Tibial artery (tissue), 4 donors: ENCODE measurements around the gene DLG5.

Experiments
- DNase-seq, 2 donors: peaks; one replicate each; pipeline ENCODE4 v3.0.0-alpha.2; 2019
- H3K27ac ChIP-seq, 2 donors: fragments of 200-600 bp; sonication (generic) in 1 of 2; 1 replicate in 1 of 2; 2 replicates in 1 of 2; pipeline ENCODE4 v1.5.1; 2018 to 2019; ENCODE audit warnings: mild to moderate bottlenecking in 1 of 2
- H3K27me3 ChIP-seq, 2 donors: fragments of 200-600 bp; sonication (generic) in 1 of 2; one replicate each; pipeline versions ENCODE4 v1.5.1 to v1.6.0; 2016 to 2019
- H3K36me3 ChIP-seq, 3 donors: fragments of 200-600 bp; sonication (generic) in 2 of 3; one replicate each; pipeline ENCODE4 v1.5.1; 2016 to 2019; ENCODE audit warnings: mild to moderate bottlenecking in 2 of 3
- H3K4me1 ChIP-seq, 4 donors: fragments of 200-600 bp; sonication (generic) in 2 of 4; 1 replicate in 3 of 4; 2 replicates in 1 of 4; pipeline ENCODE4 v1.5.1; 2016 to 2019
- H3K4me3 ChIP-seq, 2 donors: fragments of 200-600 bp; sonication (generic) in 1 of 2; 1 replicate in 1 of 2; 2 replicates in 1 of 2; pipeline ENCODE4 v1.5.1; 2018 to 2019; ENCODE audit warnings: mild to moderate bottlenecking in 2 of 2
- H3K9me3 ChIP-seq, 3 donors: fragments of 200-600 bp; sonication (generic) in 1 of 3; one replicate each; pipeline ENCODE4 v1.5.1; 2016 to 2019
- CTCF ChIP-seq, 2 experiments: fragments of 200-600 bp in 1 of 2; fragments of 450-650 bp in 1 of 2; IDR thresholded peaks; one replicate each; pipeline ENCODE4 v1.5.1; 2017 to 2019; ENCODE audit warnings: antibody characterized with exemption in 2 of 2, mild to moderate bottlenecking in 1 of 2, moderate library complexity in 1 of 2
- intact Hi-C: fragments of 100-400 bp; cut with DNase I; formaldehyde crosslinking; loops from one replicate; pipeline ENCODE4 v1.15.0; 2023; ENCODE audit warnings: low total_unique reads

DLG5 gene

GRCh38 chr10:77940225-77940624 is 13.7 kb upstream of the DLG5 start:
- H3K9me3 ChIP-seq, result no peaks in the 10 kb centered on the region
- H3K36me3 ChIP-seq, result no peaks in the 10 kb centered on the region
- TF ChIP-seq CTCF (IDR thresholded peaks at IDR 0.05), result no peak
- intact Hi-C loops, result no loop called here
- H3K4me3 ChIP-seq, result no peak overlapping the region
- H3K4me1 ChIP-seq, result peaks cover 0 to 19% (median 12%) of the 10 kb centered on the region in 4 donors
- no peaks in the 10 kb centered on the region for H3K27me3 ChIP-seq
- no peak for DNase-seq
- no peak overlapping the region for H3K27ac ChIP-seq

- Histone ChIP-seq H3K4me1 (peaks cover 0 to 19% (median 12%) of the 10 kb centered on the region in 4 donors), H3K36me3 (no peaks in the 10 kb centered on the region), H3K4me3 (no peak overlapping the region), H3K9me3 (no peaks in the 10 kb centered on the region), H3K27ac (no peak overlapping the region), H3K27me3 (no peaks in the 10 kb centered on the region)
- DNase-seq, result peak; percentile 79 to 83
- intact Hi-C loops, result no loop called here
- TF ChIP-seq CTCF (IDR thresholded peaks at IDR 0.05), result no peak
Measured at GRCh38 chr10:77939561-77940001, 13.0 kb upstream of the DLG5 start.

- no peaks in the 10 kb centered on the region for H3K9me3 ChIP-seq
- DNase-seq, result no peak
- no peaks in the 10 kb centered on the region for H3K36me3 ChIP-seq
- no peak overlapping the region for H3K4me3 ChIP-seq
- no peak overlapping the region for H3K27ac ChIP-seq
- peaks cover 0 to 10% (median 4%) of the 10 kb centered on the region in 4 donors for H3K4me1 ChIP-seq
- TF ChIP-seq CTCF (IDR thresholded peaks at IDR 0.05), result no peak
- no peaks in the 10 kb centered on the region for H3K27me3 ChIP-seq
- intact Hi-C loops, result no loop called here
Measured at GRCh38 chr10:77936697-77937567, 10.4 kb upstream of the DLG5 start.

- Histone ChIP-seq H3K9me3 (no peaks in the 10 kb centered on the region), H3K27ac (no peak overlapping the region), H3K4me1 (peaks cover 0 to 8% (median 5%) of the 10 kb centered on the region in 4 donors), H3K4me3 (no peak overlapping the region), H3K27me3 (no peaks in the 10 kb centered on the region), H3K36me3 (no peaks in the 10 kb centered on the region)
- intact Hi-C loops, result no loop called here
- TF ChIP-seq CTCF (IDR thresholded peaks at IDR 0.05), result no peak
- no peak for DNase-seq
Measured at GRCh38 chr10:77932016-77932715, 5.6 kb upstream of the DLG5 start.

- DNase-seq, result no peak
- H3K4me1 ChIP-seq, result peaks cover 0 to 42% (median 23%) of the 10 kb centered on the region in 4 donors
- peak overlapping the region; percentile 67 to 73 for H3K4me3 ChIP-seq
- H3K36me3 ChIP-seq, result peaks cover 0 to 3% (median 0%) of the 10 kb centered on the region in 3 donors
- peak overlapping the region; percentile 78 to 87 for H3K27ac ChIP-seq
- TF ChIP-seq CTCF (IDR thresholded peaks at IDR 0.05), result no peak
- H3K27me3 ChIP-seq, result no peaks in the 10 kb centered on the region
- H3K9me3 ChIP-seq, result no peaks in the 10 kb centered on the region
- intact Hi-C loops, result loop anchor here (2.0 to 10.0 kb wide), 2 partner anchors 43 to 83 kb away; no protein-coding TSS in a partner anchor
Measured at GRCh38 chr10:77927402-77928246, 1.1 kb upstream of the DLG5 start.
